SIG-M5 (cell line): ENCODE measurements around the gene PCDHGA7.
"Not testable (repeated sequence)": the region's sequence is repeated elsewhere in the genome, so short reads cannot be mapped to it uniquely, and the experiment has no call there.

Experiments
- DNase-seq: peaks from one replicate; lab custom pipeline; 2025; lab: John Stamatoyannopoulos, UW

The PCDHGA7 gene

GRCh38 chr5:141430332-141431113 is 48.0 kb downstream of the PCDHGA7 start, which contains the start of gene PCDHGA12:
PCDHGA12 (plus strand) TSS chr5:141430507; CDS start chr5:141430760, 253 bp downstream.
- DNase-seq = no peak

- no peak for DNase-seq
These were observed 48.7 kb downstream of the PCDHGA7 start for GRCh38 chr5:141431286-141431685.

DNA sequence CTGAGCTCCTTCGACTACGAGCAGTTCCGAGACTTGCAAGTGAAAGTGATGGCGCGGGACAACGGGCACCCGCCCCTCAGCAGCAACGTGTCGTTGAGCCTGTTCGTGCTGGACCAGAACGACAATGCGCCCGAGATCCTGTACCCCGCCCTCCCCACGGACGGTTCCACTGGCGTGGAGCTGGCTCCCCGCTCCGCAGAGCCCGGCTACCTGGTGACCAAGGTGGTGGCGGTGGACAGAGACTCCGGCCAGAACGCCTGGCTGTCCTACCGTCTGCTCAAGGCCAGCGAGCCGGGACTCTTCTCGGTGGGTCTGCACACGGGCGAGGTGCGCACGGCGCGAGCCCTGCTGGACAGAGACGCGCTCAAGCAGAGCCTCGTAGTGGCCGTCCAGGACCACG is 49.8 kb downstream of the PCDHGA7 start:
- DNase-seq = not testable (repeated sequence)

DNA sequence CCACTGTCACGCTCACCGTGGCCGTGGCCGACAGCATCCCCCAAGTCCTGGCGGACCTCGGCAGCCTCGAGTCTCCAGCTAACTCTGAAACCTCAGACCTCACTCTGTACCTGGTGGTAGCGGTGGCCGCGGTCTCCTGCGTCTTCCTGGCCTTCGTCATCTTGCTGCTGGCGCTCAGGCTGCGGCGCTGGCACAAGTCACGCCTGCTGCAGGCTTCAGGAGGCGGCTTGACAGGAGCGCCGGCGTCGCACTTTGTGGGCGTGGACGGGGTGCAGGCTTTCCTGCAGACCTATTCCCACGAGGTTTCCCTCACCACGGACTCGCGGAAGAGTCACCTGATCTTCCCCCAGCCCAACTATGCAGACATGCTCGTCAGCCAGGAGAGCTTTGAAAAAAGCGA is 50.2 kb downstream of the PCDHGA7 start:
- DNase-seq = not testable (repeated sequence)

- DNase-seq = no peak
These were observed 51.5 kb downstream of the PCDHGA7 start for GRCh38 chr5:141434006-141434405.
